Tibial artery (tissue), 4 donors: ENCODE results near the gene COPS3.

Experiments
- DNase-seq, 2 donors: peaks; one replicate each; pipeline ENCODE4 v3.0.0-alpha.2; 2019
- H3K27ac ChIP-seq, 2 donors: fragments of 200-600 bp; sonication (generic) in 1 of 2; 1 replicate in 1 of 2; 2 replicates in 1 of 2; pipeline ENCODE4 v1.5.1; 2018 to 2019; ENCODE audit warnings: mild to moderate bottlenecking in 1 of 2
- H3K27me3 ChIP-seq, 2 donors: fragments of 200-600 bp; sonication (generic) in 1 of 2; one replicate each; pipeline versions ENCODE4 v1.5.1 to v1.6.0; 2016 to 2019
- H3K36me3 ChIP-seq, 3 donors: fragments of 200-600 bp; sonication (generic) in 2 of 3; one replicate each; pipeline ENCODE4 v1.5.1; 2016 to 2019; ENCODE audit warnings: mild to moderate bottlenecking in 2 of 3
- H3K4me1 ChIP-seq, 4 donors: fragments of 200-600 bp; sonication (generic) in 2 of 4; 1 replicate in 3 of 4; 2 replicates in 1 of 4; pipeline ENCODE4 v1.5.1; 2016 to 2019
- H3K4me3 ChIP-seq, 2 donors: fragments of 200-600 bp; sonication (generic) in 1 of 2; 1 replicate in 1 of 2; 2 replicates in 1 of 2; pipeline ENCODE4 v1.5.1; 2018 to 2019; ENCODE audit warnings: mild to moderate bottlenecking in 2 of 2
- H3K9me3 ChIP-seq, 3 donors: fragments of 200-600 bp; sonication (generic) in 1 of 3; one replicate each; pipeline ENCODE4 v1.5.1; 2016 to 2019
- intact Hi-C: fragments of 100-400 bp; cut with DNase I; formaldehyde crosslinking; loops from one replicate; pipeline ENCODE4 v1.15.0; 2023; ENCODE audit warnings: low total_unique reads
- TF ChIP-seq, protein P1 (sequence below), 2 experiments: fragments of 200-600 bp in 1 of 2; fragments of 450-650 bp in 1 of 2; IDR thresholded peaks; one replicate each; pipeline ENCODE4 v1.5.1; 2017 to 2019; ENCODE audit warnings: antibody characterized with exemption in 2 of 2, mild to moderate bottlenecking in 1 of 2, moderate library complexity in 1 of 2

Gene COPS3

DNA sequence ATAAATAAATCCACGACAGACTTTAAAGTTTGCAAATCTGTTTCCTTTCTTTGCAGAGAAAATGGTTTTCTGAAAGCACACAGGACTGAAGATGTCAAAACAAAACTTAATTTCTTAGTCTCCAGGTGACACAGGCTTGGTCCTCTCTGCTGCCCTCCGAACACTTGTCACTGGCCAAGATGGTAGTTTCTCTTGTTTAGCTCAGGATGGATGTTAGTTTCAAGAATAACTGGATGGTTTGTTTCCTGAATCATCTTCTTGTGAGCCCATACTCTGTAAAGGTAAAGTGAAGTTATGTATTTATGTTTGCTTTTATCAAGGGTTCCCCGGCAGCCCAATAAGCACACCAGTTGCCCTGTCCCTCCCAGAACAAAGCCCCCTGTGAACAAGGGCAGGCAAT is 34.2 kb downstream of the COPS3 start:
- intact Hi-C loops, result no loop called here
- peaks cover 34 to 66% (median 52%) of the 10 kb centered on the region in 3 donors for H3K36me3 ChIP-seq
- no peak for DNase-seq

DNA sequence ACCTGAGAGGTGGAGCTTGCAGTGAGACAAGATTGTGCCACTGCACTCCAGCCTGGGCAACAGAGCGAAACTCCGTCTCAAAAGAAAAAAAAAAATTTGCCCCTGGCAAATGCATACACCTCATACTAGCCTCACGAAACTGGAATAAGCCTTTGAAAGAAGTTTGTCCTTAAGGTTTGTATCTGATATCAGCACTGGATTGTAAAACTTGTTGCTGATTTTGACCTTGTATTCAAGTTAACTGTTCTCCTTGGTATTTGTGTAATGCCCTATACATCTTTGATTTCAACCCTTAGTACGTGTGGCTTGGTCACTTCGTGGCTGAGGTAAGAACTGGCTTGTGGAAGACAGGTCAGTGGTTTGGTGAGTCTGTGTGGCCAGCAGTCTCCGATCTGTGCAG is 37.9 kb downstream of the COPS3 start:
- Histone ChIP-seq H3K9me3 (no peaks in the 10 kb centered on the region), H3K27me3 (no peaks in the 10 kb centered on the region), H3K36me3 (peaks cover 24 to 30% (median 28%) of the 10 kb centered on the region in 3 donors), H3K4me3 (no peak overlapping the region), H3K4me1 (peaks cover 0 to 4% (median 2%) of the 10 kb centered on the region in 4 donors), H3K27ac (no peak overlapping the region)
- intact Hi-C loops, result no loop called here
- DNase-seq, result no peak
- TF ChIP-seq, protein P1, sequence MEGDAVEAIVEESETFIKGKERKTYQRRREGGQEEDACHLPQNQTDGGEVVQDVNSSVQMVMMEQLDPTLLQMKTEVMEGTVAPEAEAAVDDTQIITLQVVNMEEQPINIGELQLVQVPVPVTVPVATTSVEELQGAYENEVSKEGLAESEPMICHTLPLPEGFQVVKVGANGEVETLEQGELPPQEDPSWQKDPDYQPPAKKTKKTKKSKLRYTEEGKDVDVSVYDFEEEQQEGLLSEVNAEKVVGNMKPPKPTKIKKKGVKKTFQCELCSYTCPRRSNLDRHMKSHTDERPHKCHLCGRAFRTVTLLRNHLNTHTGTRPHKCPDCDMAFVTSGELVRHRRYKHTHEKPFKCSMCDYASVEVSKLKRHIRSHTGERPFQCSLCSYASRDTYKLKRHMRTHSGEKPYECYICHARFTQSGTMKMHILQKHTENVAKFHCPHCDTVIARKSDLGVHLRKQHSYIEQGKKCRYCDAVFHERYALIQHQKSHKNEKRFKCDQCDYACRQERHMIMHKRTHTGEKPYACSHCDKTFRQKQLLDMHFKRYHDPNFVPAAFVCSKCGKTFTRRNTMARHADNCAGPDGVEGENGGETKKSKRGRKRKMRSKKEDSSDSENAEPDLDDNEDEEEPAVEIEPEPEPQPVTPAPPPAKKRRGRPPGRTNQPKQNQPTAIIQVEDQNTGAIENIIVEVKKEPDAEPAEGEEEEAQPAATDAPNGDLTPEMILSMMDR (IDR thresholded peaks at IDR 0.05), result no peak

More for the DNA sequence above, 34.2 kb downstream of the COPS3 start:
- H3K4me1 ChIP-seq, result no peaks in the 10 kb centered on the region
- no peaks in the 10 kb centered on the region for H3K27me3 ChIP-seq
- TF ChIP-seq, protein P1 (IDR thresholded peaks at IDR 0.05), result no peak
- no peak overlapping the region for H3K27ac ChIP-seq
- H3K4me3 ChIP-seq, result no peak overlapping the region
- no peaks in the 10 kb centered on the region for H3K9me3 ChIP-seq

DNA sequence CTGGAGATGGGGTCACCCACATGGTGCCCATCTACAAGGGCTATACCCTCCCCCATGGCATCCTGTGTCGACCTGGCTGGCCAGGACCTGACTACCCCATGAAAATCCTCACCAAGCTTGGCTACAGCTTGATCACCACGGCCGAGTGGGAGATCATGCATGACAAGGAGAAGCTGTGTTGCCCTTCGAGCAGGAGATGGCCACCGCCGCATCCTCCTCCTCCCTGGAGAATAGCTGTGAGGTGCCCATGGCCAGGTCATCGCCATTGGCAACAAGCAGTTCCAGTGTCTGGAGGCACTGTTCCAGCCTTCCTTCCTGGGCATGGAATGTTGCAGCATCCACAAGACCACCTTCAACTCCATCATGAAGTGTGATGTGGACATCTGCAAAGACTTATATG is 38.8 kb downstream of the COPS3 start:
- Histone ChIP-seq H3K4me3 (no peak overlapping the region), H3K27me3 (no peaks in the 10 kb centered on the region), H3K9me3 (no peaks in the 10 kb centered on the region), H3K27ac (no peak overlapping the region), H3K36me3 (peaks cover 16 to 21% (median 19%) of the 10 kb centered on the region in 3 donors), H3K4me1 (peaks cover 0 to 9% (median 4%) of the 10 kb centered on the region in 4 donors)
- intact Hi-C loops, result no loop called here
- TF ChIP-seq, protein P1 (IDR thresholded peaks at IDR 0.05), result no peak
- no peak for DNase-seq

DNA sequence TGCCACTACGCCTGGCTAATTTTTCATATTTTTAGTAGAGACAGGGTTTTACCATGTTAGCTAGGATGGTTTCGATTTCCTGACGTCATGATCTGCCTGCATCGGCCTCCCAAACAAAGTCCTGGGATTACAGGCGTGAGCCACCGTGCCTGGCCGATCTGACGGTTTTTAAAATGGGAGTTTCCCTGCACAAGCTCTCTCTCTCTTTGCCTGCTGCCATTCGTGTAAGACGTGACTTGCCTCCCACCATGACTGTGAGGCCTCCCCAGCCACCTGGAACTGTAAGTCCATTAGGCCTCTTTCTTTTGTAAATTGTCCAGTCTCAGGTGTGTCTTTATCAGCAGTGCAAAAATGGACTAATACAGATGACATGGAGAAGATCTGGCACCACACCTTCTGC is 39.4 kb downstream of the COPS3 start:
- no peaks in the 10 kb centered on the region for H3K9me3 ChIP-seq
- no peak overlapping the region for H3K27ac ChIP-seq
- peaks cover 0 to 9% (median 4%) of the 10 kb centered on the region in 4 donors for H3K4me1 ChIP-seq
- TF ChIP-seq, protein P1 (IDR thresholded peaks at IDR 0.05), result no peak
- DNase-seq, result no peak
- H3K36me3 ChIP-seq, result peaks cover 10 to 15% (median 13%) of the 10 kb centered on the region in 3 donors
- no peaks in the 10 kb centered on the region for H3K27me3 ChIP-seq
- intact Hi-C loops, result no loop called here
- no peak overlapping the region for H3K4me3 ChIP-seq

DNA sequence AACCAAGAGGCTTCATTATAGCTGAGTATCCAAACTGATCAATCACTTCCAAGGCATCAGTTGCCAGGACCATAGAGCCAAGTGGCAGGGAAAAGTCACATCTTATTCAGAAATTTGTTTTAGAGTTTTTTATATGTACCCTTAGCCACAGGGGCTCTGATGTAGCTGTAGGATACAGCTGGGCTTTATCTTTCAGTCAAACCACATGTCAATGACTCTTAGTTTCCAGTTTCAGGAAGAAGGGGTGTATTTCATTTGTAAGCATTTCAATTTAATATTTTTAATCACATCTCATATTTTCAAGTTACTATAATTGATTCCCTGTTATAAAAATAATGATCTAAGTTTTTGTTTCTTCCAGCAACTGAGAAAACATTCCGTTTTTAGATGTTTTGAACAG is 41.2 kb downstream of the COPS3 start:
- no peak overlapping the region for H3K27ac ChIP-seq
- DNase-seq, result no peak
- no peak overlapping the region for H3K4me3 ChIP-seq

More for the DNA sequence above, 41.2 kb downstream of the COPS3 start:
- H3K36me3 ChIP-seq, result no peaks in the 10 kb centered on the region
- H3K4me1 ChIP-seq, result peaks cover 0 to 24% (median 15%) of the 10 kb centered on the region in 4 donors
- intact Hi-C loops, result loop anchor here (5.0 to 10.0 kb wide), 2 partner anchors 88 to 235 kb away; no protein-coding TSS in a partner anchor
- H3K27me3 ChIP-seq, result no peaks in the 10 kb centered on the region
- TF ChIP-seq, protein P1 (IDR thresholded peaks at IDR 0.05), result no peak
- H3K9me3 ChIP-seq, result no peaks in the 10 kb centered on the region
